ENCODE data around the gene AADACL3.

- TF ChIP-seq EZH2 (IDR thresholded peaks at IDR 0.05; ENCODE audit: borderline replicate concordance, low read length): no peak
- no peak for TF ChIP-seq CTCF (IDR thresholded peaks at IDR 0.05; ENCODE audit: low read length)
These were observed 14.2 kb downstream of the AADACL3 start for GRCh38 chr1:12730156-12730555.
